ENCODE data around the gene ADGRL1.
"Not testable (repeated sequence)": the region's sequence is repeated elsewhere in the genome, so short reads cannot be mapped to it uniquely, and the experiment has no call there.

The ADGRL1 gene

GRCh38 chr19:14205452-14206287, at the start of gene ADGRL1:
TSS of gene ADGRL1 (minus strand) at chr19:14206169. CDS start at chr19:14183602, 22,567 bp downstream.
- DNase-seq, result peak in 27 of 58 donors; percentile 12 to 59 (median 30)

GRCh38 chr19:14255316-14255715, 49.3 kb upstream of the ADGRL1 start:
- not testable (repeated sequence) for DNase-seq

- peak in 20 of 58 donors; percentile 1 to 40 (median 5) for DNase-seq
Measured at GRCh38 chr19:14253822-14254599, 48.0 kb upstream of the ADGRL1 start.

GRCh38 chr19:14252136-14252535, 46.2 kb upstream of the ADGRL1 start:
- DNase-seq, result not testable (repeated sequence)

GRCh38 chr19:14250870-14251269, 44.9 kb upstream of the ADGRL1 start:
- no peak for DNase-seq

- not testable (repeated sequence) for DNase-seq
Measured at GRCh38 chr19:14250315-14250714, 44.3 kb upstream of the ADGRL1 start.

- DNase-seq, result not testable (repeated sequence)
Measured at GRCh38 chr19:14249891-14250290, 43.9 kb upstream of the ADGRL1 start.

- peak in 53 of 58 donors; percentile 4 to 75 (median 49) for DNase-seq
Measured at GRCh38 chr19:14249012-14249754, 43.2 kb upstream of the ADGRL1 start.

GRCh38 chr19:14248578-14249011, 42.6 kb upstream of the ADGRL1 start:
- peak in 55 of 58 donors; percentile 9 to 84 (median 58) for DNase-seq

GRCh38 chr19:14247548-14248471, 41.8 kb upstream of the ADGRL1 start:
- peak in 39 of 58 donors; percentile 2 to 68 (median 35) for DNase-seq

- not testable (repeated sequence) for DNase-seq
Measured at GRCh38 chr19:14247205-14247547, 41.2 kb upstream of the ADGRL1 start.

GRCh38 chr19:14244393-14244792, 38.4 kb upstream of the ADGRL1 start:
- not testable (repeated sequence) for DNase-seq

- not testable (repeated sequence) for DNase-seq
Measured at GRCh38 chr19:14243718-14244117, 37.7 kb upstream of the ADGRL1 start.

GRCh38 chr19:14237014-14237941, 31.3 kb upstream of the ADGRL1 start:
- no peak for DNase-seq

GRCh38 chr19:14232945-14233344, 27.0 kb upstream of the ADGRL1 start:
- not testable (repeated sequence) for DNase-seq

- DNase-seq, result peak in 1 of 58 donors; percentile 2
Measured at GRCh38 chr19:14228446-14229071, 22.6 kb upstream of the ADGRL1 start.

- not testable (repeated sequence) for DNase-seq
Measured at GRCh38 chr19:14226498-14226897, 20.5 kb upstream of the ADGRL1 start.

GRCh38 chr19:14222886-14223285, 16.9 kb upstream of the ADGRL1 start:
- DNase-seq, result no peak
